ENCODE measurements around the gene KIAA0040. TPM values are rescaled to one million over a fixed set of nuclear protein-coding genes. Genes with fewer than 3 reads are reported as not detected.
"Not testable (repeated sequence)": the region's sequence is repeated elsewhere in the genome, so short reads cannot be mapped to it uniquely, and the experiment has no call there.

The KIAA0040 gene
- polyA plus RNA-seq, 1 donor from 2014 or later, result 85.7 TPM

DNA sequence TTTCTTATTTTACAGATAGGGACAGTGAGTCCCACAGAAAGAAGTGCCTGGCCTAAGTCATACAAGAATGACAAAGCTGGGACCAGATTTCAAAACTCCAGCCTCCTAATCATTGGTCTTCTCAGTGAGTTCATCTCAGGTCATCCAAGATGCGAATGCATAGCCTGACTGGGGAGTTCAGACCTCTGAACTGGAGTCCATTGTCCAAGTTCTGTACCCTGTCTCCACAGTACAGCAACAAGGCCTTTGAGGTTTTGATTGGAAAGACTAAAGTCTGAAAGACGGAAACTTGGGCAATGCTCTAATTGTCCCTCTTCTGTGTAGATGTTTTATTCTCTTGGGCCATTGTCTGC lies 63.0 kb downstream of the KIAA0040 start:
- Mint-ChIP-seq H3K4me1 (peaks cover 3 to 10% (median 4%) of the 10 kb centered on the region in 3 donors), H3K9me3 (no peaks in the 10 kb centered on the region), H3K27me3 (peaks cover 2% of the 10 kb centered on the region), H3K4me3 (no peak overlapping the region), H3K27ac (no peak overlapping the region), H3K36me3 (peaks cover 2% of the 10 kb centered on the region)

DNA sequence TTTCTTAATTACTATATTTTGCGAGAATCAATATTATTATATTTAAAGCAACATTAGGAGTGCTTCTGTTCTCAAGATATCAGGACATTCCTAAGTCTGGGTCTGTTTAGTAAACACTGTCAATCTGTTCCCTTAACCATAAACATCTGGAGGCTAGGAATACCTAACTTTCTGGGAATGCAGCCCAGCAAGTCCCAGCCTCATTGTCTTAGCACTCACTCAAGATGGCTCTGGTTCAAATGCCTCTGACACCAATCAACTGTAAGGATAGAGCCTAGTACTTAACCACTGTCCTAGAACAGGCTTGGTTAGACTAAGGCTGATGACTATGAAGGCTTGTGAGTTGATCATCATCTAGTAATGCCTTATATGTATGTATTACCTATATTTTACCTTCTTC lies 63.4 kb downstream of the KIAA0040 start:
- Mint-ChIP-seq H3K9me3 (no peaks in the 10 kb centered on the region), H3K27ac (no peak overlapping the region), H3K36me3 (peaks cover 2% of the 10 kb centered on the region), H3K27me3 (no peaks in the 10 kb centered on the region), H3K4me3 (no peak overlapping the region), H3K4me1 (peaks cover 2 to 8% (median 3%) of the 10 kb centered on the region in 3 donors)

DNA sequence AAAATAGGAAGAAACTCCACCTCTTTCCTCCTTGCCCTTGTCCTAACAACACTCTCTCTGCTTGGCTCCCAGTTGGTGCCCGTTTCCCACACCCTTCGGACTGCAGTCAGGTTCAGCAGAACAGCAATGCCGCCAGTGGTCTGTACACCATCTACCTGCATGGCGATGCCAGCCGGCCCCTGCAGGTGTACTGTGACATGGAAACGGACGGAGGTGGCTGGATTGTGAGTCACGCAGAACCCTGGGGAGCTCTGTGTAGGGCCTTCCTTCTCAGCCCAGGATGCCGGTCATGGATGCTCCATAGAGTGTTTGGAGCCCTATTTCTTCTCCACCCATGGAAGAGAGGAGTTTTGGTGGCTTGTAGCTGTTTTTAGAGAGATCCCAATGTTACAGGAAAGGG lies 64.1 kb downstream of the KIAA0040 start:
- no peaks in the 10 kb centered on the region for H3K9me3 Mint-ChIP-seq
- no peaks in the 10 kb centered on the region for H3K27me3 Mint-ChIP-seq
- peak overlapping the region in 1 of 4 donors; percentile 21 for H3K4me3 Mint-ChIP-seq
- peaks cover 2% of the 10 kb centered on the region for H3K36me3 Mint-ChIP-seq
- peaks cover 2 to 8% (median 3%) of the 10 kb centered on the region in 3 donors for H3K4me1 Mint-ChIP-seq
- no peak overlapping the region for H3K27ac Mint-ChIP-seq

DNA sequence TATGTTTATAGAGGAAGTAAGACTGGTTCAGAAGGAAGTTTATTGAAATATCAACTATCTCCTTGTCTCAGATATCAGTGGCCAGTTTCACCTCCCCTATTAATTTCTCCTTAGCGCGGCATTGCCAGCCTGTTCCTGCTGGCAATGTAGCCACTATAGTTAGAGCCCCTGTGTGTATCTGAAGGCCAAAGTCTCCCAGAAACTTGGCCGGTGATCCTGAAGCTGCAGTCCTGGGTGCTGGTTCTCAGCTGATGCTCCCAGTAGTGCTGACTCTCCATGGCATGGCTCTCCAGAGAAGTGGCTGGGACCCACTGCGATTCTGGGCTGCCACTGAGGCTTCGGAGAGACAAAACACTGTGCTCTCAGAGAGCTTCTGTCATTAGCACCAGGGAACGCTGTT lies 65.0 kb downstream of the KIAA0040 start:
- Mint-ChIP-seq H3K4me3 (no peak overlapping the region), H3K36me3 (no peaks in the 10 kb centered on the region), H3K27me3 (no peaks in the 10 kb centered on the region), H3K4me1 (peaks cover 3 to 8% (median 3%) of the 10 kb centered on the region in 3 donors), H3K27ac (no peak overlapping the region), H3K9me3 (no peaks in the 10 kb centered on the region)

DNA sequence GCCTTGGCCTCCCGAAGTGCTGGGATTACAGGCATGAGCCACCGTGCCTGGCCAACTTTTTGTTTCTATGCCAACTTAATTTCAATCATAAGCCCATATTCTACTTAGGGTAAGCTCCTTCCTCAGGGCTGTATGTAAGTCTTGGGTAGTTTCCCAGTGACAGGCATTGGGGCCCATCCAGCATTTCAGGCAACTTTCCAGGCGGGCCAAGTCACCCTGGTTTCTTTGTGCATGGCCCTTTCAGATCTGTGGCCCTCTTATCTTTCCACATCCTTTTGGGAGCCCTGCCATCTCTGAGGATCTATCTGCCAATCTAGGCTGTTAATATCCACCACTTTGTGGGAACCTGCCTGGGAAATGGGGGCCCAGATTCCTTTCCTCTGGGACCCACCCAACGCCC lies 66.2 kb downstream of the KIAA0040 start:
- Mint-ChIP-seq H3K36me3 (no peaks in the 10 kb centered on the region), H3K4me3 (no peak overlapping the region), H3K9me3 (no peaks in the 10 kb centered on the region), H3K4me1 (peaks cover 3 to 8% (median 4%) of the 10 kb centered on the region in 3 donors), H3K27me3 (no peaks in the 10 kb centered on the region), H3K27ac (no peak overlapping the region)

DNA sequence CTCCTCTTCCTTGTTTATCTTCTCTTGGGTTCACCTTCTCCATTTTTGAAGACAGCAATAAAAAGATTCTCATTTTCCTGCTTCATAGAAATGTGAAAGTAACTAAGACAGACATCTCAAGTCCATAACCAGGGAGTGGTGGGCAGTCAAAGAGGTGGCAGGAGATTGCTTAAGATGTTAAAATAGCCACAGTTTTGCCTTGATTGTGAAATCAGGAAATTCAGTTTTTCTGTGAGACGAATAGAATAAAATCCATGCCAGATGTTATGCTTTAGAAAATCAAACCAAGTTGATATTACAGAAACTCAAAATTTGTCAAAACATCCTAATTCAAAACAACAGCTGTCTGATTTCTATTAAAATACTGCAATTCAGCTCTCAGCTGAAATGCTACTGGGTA lies 67.7 kb downstream of the KIAA0040 start:
- Mint-ChIP-seq H3K4me3 (no peak overlapping the region), H3K27ac (no peak overlapping the region), H3K4me1 (peaks cover 0 to 4% (median 3%) of the 10 kb centered on the region in 3 donors), H3K9me3 (no peaks in the 10 kb centered on the region), H3K27me3 (no peaks in the 10 kb centered on the region), H3K36me3 (no peaks in the 10 kb centered on the region)

DNA sequence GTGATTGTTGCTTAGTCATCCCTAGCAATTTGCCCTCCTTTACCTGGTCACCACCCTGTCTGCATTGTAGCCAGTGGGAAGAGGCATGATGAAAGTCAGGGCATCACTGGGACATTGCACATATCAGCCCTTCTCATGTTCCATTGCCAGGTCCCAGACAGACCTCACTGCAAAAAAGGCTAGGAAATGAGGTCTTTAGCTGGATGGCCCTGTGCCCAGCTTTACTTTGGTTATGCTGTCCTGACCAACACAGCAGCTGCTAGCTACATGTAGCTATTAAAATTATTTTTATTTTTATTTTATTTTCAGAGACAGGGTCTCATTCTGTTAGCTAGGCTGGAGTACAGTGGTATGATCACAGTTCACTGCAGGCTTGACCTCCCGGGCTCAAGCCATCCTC lies 72.1 kb downstream of the KIAA0040 start:
- peaks cover 5% of the 10 kb centered on the region for H3K27me3 Mint-ChIP-seq
- peaks cover 0 to 3% (median 0%) of the 10 kb centered on the region in 3 donors for H3K4me1 Mint-ChIP-seq
- H3K36me3 Mint-ChIP-seq, result peaks cover 3% of the 10 kb centered on the region
- H3K4me3 Mint-ChIP-seq, result no peak overlapping the region
- H3K9me3 Mint-ChIP-seq, result peaks cover 0 to 2% (median 0%) of the 10 kb centered on the region in 3 donors
- no peak overlapping the region for H3K27ac Mint-ChIP-seq

DNA sequence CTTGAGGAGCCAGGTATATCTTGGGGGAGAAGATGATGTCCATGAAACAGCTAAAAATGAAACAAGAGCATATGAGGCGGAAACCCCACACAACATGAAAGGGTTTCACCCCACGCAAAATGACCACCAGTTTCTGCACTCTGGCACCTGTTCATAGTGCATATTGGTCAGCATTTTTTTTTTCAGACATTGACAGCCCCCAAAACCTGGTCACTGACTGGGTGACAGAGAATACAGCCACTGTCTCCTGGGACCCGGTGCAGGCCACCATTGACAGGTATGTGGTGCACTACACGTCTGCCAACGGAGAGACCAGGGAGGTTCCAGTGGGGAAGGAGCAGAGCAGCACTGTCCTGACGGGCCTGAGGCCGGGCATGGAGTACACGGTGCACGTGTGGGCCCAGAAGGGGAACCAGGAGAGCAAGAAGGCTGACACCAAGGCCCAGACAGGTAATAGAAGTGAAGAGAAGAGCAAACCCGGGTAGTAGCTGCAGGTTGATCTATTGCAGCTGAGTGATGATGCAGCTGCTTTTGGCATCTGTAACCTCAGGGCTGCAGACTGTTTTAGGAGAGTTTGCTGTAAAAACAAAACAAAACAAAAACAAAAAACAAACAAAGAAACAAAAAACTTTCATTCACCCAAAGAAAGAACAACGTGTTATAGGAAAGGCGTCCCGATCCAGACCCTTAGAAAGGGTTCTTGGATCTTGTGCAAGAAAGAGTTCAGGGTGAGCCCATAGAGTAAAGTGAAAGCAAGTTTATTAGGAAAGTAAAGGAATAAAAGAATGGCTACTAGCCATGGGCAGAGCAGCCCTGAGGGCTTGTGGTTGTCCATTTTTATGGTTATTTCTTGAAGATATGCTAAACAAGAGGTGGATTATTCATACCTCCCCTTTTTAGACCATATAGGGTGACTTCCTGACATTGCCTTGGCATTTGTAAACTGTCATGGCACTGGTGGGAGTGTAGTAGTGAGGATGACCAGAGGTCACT lies 73.9 kb downstream of the KIAA0040 start:
- no peak overlapping the region for H3K27ac Mint-ChIP-seq
- peaks cover 5 to 6% (median 6%) of the 10 kb centered on the region in 3 donors for H3K9me3 Mint-ChIP-seq
- peaks cover 9% of the 10 kb centered on the region for H3K27me3 Mint-ChIP-seq
- H3K4me1 Mint-ChIP-seq, result peaks cover 0 to 3% (median 0%) of the 10 kb centered on the region in 3 donors
- peaks cover 6% of the 10 kb centered on the region for H3K36me3 Mint-ChIP-seq
- H3K4me3 Mint-ChIP-seq, result no peak overlapping the region

DNA sequence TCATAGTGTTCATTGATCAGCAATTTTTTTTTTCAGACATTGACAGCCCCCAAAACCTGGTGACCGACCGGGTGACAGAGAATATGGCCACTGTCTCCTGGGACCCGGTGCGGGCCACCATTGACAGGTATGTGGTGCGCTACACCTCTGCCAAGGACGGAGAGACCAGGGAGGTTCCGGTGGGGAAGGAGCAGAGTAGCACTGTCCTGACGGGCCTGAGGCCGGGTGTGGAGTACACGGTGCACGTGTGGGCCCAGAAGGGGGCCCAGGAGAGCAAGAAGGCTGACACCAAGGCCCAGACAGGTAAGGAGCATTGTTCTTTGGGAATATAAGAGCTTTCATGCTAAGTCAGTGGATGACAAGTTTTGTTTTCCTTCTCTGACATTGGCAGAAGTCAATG lies 75.7 kb downstream of the KIAA0040 start:
- H3K27ac Mint-ChIP-seq, result no peak overlapping the region
- H3K36me3 Mint-ChIP-seq, result peaks cover 7% of the 10 kb centered on the region
- H3K9me3 Mint-ChIP-seq, result peaks cover 10 to 16% (median 15%) of the 10 kb centered on the region in 3 donors
- H3K4me3 Mint-ChIP-seq, result no peak overlapping the region
- peaks cover 13% of the 10 kb centered on the region for H3K27me3 Mint-ChIP-seq
- peaks cover 0 to 4% (median 0%) of the 10 kb centered on the region in 3 donors for H3K4me1 Mint-ChIP-seq

DNA sequence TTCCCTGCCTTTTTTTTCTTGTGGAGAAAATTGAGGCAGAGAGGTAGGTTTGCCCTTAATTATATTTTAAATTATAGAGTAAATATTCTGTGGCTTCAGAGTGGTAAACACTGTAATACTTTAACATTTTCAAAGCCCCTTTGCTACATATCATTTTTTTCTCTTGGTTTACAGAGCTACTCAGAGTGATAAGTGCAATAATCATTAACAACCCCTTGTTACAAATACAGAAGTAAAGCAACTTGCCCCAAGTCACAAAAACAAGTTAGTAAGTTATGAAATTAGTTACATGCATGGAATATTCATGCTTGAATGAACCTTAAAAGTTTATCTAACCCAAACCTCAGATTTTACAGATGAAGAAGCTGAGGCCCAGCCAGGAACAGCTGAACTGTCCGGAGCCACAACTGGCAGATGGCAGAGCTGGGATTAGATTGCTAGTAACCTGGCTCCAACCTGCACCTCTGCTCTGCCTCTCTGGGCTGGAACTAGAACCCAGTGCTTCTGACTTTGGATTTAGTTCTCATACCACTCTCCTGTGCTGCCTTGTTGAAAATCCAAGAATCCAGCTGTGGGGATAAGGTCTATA lies 76.3 kb downstream of the KIAA0040 start:
- H3K4me1 Mint-ChIP-seq, result peaks cover 0 to 4% (median 0%) of the 10 kb centered on the region in 3 donors
- peaks cover 16% of the 10 kb centered on the region for H3K27me3 Mint-ChIP-seq
- H3K4me3 Mint-ChIP-seq, result no peak overlapping the region
- peaks cover 10 to 16% (median 15%) of the 10 kb centered on the region in 3 donors for H3K9me3 Mint-ChIP-seq
- H3K36me3 Mint-ChIP-seq, result peaks cover 7% of the 10 kb centered on the region
- H3K27ac Mint-ChIP-seq, result no peak overlapping the region

DNA sequence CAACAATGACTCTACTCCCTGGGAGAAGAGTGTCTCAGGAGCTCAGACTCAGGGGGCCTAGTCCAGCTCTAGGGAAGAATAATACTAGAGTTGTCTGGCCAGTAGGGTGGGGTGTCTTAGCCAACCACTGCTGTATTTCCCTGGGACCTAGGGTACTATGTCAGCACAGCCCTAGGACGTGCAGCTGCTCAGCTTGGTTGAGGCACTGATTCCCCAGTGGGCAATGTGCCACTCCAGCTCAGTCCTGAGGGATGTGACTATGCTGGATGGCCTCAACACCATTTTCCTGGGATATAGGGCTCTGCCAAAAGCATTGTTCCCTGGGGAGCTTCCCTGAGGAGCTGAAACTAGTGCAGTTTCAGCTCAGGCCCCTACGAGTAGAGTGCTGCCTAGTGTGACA lies 77.6 kb downstream of the KIAA0040 start:
- peaks cover 10 to 16% (median 15%) of the 10 kb centered on the region in 3 donors for H3K9me3 Mint-ChIP-seq
- no peak overlapping the region for H3K4me3 Mint-ChIP-seq
- H3K36me3 Mint-ChIP-seq, result peaks cover 7% of the 10 kb centered on the region
- H3K27me3 Mint-ChIP-seq, result peaks cover 19% of the 10 kb centered on the region
- no peak overlapping the region for H3K27ac Mint-ChIP-seq
- H3K4me1 Mint-ChIP-seq, result peaks cover 0 to 4% (median 0%) of the 10 kb centered on the region in 3 donors

DNA sequence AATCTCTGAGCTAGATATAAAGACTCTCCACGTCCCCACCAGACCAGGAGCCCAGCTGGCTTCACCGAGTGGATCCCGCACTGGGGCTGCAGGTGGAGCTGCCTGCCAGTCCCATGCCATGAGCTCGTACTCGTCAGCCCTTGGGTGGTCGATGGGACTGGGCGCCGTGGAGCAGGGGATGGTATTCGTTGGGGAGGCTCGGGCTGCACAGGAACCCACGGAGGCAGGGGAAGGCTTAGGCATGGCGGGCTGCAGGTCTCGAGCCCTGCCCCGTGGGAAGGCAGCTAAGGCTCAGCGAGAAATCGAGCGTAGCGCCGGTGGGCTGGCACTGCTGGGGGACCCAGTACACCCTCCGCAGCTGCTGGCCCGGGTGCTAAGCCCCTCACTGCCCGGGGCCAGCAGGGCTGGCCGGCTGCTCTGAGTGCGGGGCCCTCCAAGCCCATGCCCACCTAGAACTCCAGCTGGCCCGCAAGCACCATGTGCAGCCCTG lies 84.2 kb downstream of the KIAA0040 start:
- not testable (repeated sequence) for H3K4me3 Mint-ChIP-seq, H3K27ac Mint-ChIP-seq, H3K36me3 Mint-ChIP-seq, H3K4me1 Mint-ChIP-seq
- Mint-ChIP-seq H3K27me3 (peaks cover 12% of the 10 kb centered on the region), H3K9me3 (peaks cover 6 to 12% (median 6%) of the 10 kb centered on the region in 3 donors)

All from IgD-negative memory B cell (primary cell).